Activated CD8-positive, alpha-beta memory T cell treated with anti-CD3 and anti-CD28 coated beads for 48 hours (primary cell): ENCODE data around the gene PLD4.
A peak's percentile ranks its signal among the peaks of the same experiment; 100 is the strongest.
"Not testable (repeated sequence)": the region's sequence is repeated elsewhere in the genome, so short reads cannot be mapped to it uniquely, and the experiment has no call there.

Experiments used
- DNase-seq, 3 experiments: peaks; one replicate each; pipeline ENCODE4 v3.0.0-alpha.2; 2020; ENCODE audit warnings: low read depth in 2 of 3, low spot score in 2 of 3

PLD4 gene

GRCh38 chr14:104924421-104925213, at the start of gene PLD4:
TSS of gene PLD4 (plus strand) at chr14:104924879. CDS start at chr14:104927141, 2,262 bp downstream.
- no peak for DNase-seq

GRCh38 chr14:104875412-104875751, 49.3 kb upstream of the PLD4 start:
- no peak for DNase-seq

- DNase-seq = no peak
These were observed 48.9 kb upstream of the PLD4 start for GRCh38 chr14:104875811-104876210.

GRCh38 chr14:104876251-104876699, 48.4 kb upstream of the PLD4 start:
- DNase-seq = peak in 1 of 3 experiments; percentile 42

DNA sequence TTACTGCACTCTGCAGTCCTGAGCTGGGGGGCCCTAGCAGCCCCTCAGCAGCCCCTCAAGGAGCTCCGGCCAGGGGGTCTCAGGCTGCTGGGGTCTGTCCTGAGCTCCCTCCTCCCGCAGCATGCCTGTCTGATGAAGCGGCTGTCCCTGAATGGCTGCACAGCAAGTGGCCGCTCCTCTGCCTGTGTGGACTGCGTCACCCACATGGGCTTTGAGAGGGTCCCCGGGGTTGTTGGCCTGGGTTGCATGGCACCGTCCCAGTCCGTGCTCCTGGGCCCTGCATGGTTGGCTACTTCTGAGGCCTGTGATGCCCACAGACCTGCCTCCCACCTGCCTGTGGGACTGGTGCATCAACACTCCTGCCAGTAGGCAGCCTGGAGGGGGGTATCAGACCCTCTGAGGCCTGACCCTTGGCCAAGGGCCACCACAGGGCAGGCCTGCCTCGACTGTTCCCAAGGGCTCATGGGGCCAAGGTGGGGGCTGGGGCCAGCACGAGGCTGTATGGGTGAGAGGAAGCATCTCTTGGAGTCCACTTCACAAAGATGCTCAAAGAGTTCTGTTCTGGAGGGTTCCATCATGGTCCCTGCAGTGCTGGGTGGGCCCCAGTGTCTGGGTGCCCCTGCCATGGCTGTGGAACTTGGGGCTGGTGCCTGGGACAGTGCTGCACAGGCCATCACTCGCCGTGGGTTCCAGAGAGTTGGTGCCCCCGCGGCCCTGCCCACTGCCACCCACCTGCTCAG, 47.4 kb upstream of the PLD4 start:
- no peak for DNase-seq

GRCh38 chr14:104877806-104878550, 46.7 kb upstream of the PLD4 start:
- DNase-seq = no peak

GRCh38 chr14:104878582-104878981, 46.1 kb upstream of the PLD4 start:
- DNase-seq = no peak

DNA sequence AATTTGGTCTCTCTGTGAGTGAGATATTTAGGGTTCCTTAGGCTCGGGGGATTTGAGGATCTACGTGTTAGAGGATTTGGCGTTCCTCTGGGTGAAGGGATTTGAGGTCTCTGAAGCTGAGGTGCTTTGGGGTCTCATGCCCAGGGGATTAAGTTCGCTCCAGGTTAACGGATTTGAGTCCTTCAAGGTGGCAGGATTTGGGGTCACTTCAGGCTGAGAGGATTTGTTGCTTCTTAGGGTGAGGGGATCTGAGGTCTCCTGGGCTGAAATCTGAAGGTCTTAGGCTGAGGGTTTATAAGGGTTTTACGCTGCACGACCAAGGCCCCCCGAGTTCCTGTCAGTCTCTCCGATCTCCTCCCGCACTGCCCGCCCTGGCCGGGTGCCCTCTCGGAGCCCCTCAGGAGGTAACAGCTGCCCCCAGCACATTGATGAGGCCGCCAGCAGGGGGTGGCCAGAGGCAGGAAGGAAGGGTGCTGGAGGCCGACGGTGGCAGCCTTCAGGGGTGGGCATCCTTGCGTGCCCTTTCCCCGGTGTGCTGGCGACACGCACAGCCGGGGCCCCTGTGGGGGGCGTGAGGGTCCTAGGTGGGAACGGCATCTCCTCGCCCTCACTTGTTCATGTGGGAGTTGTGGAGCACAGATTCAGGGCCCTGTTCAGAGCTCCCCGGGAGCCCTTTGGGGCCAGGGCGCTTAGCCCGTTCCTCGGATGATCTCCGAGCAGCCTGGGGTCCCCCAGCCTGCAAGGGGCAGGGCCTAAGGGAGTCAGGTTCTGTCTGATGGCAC, 45.3 kb upstream of the PLD4 start:
- no peak for DNase-seq

DNA sequence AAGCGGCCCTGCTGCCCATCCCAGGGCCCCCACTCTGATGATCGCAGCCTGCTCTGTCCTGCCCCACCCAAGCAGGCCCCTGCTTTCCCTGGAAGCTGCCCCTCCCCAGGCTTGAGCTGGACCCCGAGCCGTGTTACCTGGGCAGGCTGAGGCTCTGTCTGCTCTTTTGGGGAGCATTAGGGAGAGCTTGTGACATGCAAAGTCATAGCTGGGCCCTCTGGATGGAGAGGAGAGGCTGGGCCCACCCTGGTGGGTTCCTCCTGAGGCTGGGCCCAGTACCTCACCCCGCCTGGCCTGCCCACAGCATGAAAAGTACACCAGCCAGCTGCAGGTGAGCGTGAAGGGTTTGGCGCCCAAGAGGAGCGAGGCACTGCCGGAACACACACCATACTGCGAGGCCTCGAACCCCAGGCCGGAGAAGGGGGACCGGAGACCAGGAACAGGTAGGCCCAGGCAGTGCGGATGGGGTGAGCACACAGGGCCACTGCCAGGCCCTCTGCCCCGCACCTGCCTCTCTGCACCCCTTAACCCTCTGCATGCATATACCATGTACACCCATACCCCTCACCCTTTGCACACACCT, 44.6 kb upstream of the PLD4 start:
- DNase-seq = no peak

DNA sequence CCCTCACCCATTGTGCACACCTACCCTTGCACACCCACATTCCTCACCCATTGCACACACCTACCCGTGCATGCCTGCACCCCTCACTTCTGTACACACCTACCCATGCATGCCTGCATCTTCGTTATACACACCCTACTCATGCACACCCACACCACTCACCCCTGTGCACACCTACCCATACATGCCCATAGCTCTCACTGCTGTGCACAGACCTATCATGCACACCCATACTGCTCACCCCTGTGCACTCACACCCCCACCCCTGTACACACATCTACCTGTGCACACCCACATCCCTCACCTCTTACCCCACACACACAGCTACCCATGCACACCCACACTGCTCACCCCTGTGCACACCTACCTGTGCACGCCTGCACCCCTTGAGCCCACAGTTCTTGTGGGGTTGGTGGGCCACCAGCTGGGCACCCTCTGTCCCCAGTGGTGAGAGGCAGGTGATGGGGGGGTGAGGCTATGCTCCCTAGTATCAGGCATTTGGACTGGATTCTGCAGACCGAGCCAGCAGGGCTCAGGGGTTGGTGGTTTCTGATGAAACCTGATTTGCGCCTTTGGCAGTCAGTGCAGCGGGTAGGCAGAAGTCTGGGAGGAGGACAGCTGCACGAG, 44.0 kb upstream of the PLD4 start:
- no peak for DNase-seq

GRCh38 chr14:104881369-104881979, 43.2 kb upstream of the PLD4 start:
- no peak for DNase-seq

- DNase-seq = no peak
These were observed 42.2 kb upstream of the PLD4 start for GRCh38 chr14:104882325-104882973.

DNA sequence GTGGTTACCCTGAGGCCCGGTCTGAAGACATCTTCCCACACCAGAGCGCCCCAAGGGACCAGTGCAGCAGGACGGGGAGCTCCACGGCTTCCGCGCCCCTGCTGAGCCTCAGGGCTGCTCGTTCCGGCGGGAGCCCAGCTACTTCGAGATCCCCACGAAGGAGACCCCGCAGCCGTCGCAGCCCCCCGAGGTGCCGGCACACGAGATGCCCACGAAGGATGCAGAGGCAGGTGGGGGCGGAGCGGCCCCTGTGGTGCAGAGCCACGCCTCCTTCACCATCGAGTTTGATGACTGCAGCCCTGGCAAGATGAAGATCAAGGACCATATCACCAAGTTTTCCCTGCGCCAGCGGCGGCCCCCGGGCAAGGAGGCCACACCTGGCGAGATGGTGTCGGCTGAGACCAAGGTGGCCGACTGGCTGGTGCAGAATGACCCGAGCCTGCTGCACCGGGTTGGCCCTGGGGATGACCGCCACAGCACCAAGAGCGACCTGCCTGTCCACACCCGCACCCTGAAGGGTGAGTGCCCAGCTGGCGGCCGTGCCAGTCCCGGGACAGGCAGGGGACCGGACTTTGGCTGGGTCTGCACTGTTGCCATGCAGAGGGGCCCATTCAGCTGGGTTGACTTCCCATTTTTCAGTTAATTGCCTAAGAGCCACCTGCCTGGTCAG, 41.6 kb upstream of the PLD4 start:
- DNase-seq = no peak

DNA sequence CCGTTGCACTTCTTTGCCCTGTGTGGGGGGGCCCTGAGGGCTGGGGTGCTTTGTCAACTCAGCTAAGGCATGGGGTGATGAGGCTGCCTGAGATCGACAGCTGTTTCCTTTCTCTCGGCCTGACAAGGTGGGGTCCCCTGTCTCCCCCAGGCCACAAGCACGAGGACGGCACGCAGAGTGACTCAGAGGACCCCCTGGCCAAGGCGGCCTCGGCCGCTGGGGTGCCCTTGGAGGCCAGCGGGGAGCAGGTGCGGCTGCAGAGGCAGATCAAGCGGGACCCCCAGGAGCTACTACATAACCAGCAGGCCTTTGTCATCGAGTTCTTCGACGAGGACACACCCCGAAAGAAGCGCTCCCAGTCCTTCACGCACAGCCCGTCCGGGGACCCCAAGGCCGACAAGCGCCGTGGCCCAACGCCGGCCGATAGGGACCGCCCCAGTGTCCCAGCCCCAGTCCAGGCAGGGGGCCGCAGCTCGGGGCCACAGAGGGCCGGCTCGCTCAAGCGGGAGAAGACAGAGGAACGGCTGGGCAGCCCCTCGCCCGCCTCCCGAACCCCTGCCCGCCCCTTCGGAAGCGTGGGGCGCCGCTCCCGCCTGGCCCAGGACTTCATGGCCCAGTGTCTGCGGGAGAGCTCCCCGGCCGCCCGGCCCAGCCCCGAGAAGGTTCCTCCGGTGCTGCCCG, 40.9 kb upstream of the PLD4 start:
- no peak for DNase-seq

DNA sequence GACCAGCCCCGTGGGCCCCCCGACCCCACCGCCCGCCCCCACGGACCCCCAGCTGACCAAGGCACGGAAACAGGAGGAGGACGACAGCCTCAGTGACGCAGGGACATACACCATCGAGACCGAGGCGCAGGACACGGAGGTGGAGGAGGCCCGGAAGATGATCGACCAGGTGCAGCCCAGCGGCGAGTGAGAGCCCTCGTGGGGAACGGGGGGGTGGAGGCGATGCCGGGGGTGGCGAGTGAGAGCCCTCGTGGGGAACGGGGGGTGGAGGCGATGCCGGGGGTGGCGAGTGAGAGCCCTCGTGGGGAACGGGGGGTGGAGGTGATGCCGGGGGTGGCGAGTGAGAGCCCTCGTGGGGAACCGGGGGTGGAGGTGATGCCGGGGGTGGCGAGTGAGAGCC, 40.3 kb upstream of the PLD4 start:
- DNase-seq = not testable (repeated sequence)

GRCh38 chr14:104885031-104885972, 39.4 kb upstream of the PLD4 start:
- DNase-seq = no peak
